Activated CD4-positive, alpha-beta T cell treated with anti-CD3 and anti-CD28 coated beads, Interleukin-2, amount 50 U/mL, for 4 hours (primary cell): Measurements from ENCODE around the gene SORCS3.

Experiments used
- DNase-seq, 2 experiments: peaks; one replicate each; pipeline ENCODE4 v3.0.0-alpha.2; 2020

Gene SORCS3

DNA sequence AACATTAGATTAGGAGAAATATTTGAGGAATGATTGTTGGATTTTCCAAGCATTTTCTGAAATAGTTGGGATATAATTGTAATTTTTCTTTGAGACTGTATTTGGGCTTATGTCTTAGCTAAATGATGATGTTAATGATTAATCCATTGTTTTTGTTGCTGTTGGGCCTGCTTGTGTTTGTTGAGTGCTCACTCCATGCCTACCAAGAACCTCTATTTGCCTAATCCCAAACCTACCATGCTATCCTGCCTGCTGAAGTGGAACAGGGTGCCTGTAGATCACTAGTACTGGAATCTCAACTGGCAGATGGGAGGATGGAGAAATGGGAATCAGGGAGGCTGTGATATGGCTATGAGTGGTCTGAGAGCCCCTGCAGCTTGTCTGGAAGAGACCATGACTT, 565.5 kb downstream of the SORCS3 start:
- no peak for DNase-seq

- DNase-seq, result no peak
These were observed 566.4 kb downstream of the SORCS3 start for GRCh38 chr10:105207476-105207995.

- DNase-seq, result no peak
These were observed 569.5 kb downstream of the SORCS3 start for GRCh38 chr10:105210546-105210945.

DNA sequence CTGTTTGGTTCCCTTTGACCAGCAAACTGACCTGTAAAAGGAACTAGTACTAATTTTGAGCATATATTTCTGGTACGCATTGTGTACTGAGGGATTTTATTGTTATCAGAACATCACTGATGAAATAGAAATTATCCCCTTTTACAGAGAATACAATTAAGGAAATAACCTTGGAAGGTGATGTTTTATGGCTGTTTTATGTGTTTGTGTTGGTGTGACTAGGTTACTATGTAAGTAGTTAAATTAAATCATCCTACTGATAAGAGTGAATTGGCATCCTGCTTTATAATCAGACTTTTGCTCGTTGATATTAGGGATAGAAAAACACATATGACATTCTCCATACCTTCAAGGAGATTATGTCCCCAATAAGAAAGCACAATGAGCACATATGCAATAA, 596.6 kb downstream of the SORCS3 start:
- DNase-seq, result no peak

- no peak for DNase-seq
These were observed 598.5 kb downstream of the SORCS3 start for GRCh38 chr10:105239311-105240219.

DNA sequence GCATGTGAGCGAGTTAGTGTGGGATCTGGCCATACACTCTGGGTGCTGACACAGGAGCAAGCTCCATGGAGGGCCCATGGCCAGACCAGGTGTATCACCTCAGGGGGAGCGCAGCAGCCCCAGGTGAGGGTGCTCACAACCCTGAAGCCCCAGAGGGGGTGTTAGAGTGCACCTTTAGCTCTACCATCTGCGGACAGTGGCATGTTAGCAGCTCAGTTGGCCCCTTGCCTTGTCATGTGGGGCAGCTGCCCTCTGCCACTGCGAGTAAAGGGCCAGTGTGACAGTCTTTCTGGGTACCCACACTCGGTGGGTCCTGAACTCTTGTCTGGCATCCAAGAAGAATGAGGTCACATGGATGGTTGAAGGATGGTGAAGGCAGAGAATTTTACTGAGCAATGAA, 600.2 kb downstream of the SORCS3 start:
- no peak for DNase-seq

GRCh38 chr10:105243381-105243780, 602.3 kb downstream of the SORCS3 start:
- DNase-seq, result no peak

GRCh38 chr10:105243825-105244224, 602.7 kb downstream of the SORCS3 start:
- no peak for DNase-seq

GRCh38 chr10:105247831-105248499, 606.9 kb downstream of the SORCS3 start:
- no peak for DNase-seq

DNA sequence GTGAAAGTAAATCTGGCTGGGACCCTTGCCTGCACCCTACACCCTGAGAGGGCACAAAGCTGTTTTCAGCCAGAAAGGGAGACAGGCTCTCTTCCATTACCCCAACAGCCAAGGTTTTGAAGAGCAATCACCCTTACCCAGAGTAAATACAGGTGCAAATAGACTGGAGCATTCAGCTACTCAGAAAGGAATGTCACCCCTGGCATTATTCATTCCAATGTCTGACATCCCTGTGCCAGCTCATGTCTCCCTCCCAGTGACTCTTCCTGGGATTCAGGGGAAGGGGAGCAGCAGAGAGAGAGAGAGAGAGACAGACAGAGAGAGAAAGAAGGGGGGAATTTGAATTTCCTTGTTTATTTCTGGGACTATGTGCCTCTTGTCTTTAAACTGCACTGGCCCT, 611.8 kb downstream of the SORCS3 start:
- DNase-seq, result no peak

DNA sequence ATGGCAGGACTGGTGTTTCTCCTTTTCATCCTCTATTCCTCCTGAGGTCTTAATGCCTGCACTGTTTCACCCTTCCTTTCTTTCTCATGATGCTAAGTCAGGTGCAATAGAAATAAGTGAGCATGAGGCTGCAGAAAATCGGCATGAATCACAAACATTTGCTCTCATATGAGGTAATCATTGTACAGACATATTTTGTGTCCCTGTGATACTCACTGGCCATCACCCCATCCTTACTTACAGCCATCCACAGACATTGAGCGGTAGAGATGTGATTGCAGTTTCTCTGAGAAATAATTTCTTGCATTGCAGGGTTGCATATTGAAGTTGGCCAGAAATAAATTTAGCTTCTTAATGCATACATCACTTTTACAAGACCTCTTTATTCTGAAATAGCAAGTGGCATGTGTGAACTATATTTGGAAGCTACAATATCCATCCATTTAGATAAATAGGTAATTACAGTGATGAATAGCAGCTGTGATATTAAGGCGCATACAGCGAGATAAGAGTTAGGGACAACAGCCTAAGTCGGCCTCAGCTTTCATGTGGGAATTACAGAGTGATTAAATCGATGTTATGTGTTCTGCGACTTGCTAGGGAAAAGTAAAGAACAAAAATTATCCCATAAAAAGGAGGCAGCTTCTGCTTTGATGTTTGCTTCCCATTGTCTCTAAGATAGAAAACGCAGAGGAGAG, 612.6 kb downstream of the SORCS3 start:
- DNase-seq, result no peak

DNA sequence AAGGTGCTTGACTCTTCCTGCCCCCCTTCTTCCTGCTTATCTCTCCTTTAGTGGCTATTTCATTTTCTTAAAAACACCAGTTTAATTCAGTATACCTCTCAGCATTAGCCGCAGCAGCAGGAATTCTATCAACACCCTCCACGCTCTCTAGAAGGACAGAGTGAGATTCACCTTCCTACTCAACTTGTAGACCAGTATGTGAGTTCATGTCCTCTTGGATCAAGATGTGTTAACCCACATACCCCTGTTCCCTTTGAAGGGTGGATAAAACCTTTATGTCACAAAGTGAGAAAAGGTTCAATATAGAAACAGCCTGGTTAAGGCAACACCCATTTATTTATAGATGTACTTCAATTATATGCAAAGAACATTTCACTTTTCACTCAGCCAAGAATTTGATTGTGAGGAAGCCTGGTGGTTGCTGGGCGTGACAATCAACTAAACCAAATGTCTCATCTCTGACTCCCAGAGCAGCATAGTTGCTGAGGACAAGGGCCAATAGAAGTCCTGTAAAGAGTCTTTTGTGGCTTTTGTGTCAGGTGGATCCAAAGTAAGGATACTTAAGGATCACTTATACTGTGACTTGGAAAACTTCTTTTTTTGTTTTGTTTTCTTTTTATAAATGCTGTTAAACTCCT, 617.1 kb downstream of the SORCS3 start:
- no peak for DNase-seq

GRCh38 chr10:105258674-105259065, 617.6 kb downstream of the SORCS3 start:
- no peak for DNase-seq

- DNase-seq, result no peak
These were observed 618.1 kb downstream of the SORCS3 start for GRCh38 chr10:105259201-105259600.

GRCh38 chr10:105262666-105263065, 621.6 kb downstream of the SORCS3 start:
- DNase-seq, result no peak

DNA sequence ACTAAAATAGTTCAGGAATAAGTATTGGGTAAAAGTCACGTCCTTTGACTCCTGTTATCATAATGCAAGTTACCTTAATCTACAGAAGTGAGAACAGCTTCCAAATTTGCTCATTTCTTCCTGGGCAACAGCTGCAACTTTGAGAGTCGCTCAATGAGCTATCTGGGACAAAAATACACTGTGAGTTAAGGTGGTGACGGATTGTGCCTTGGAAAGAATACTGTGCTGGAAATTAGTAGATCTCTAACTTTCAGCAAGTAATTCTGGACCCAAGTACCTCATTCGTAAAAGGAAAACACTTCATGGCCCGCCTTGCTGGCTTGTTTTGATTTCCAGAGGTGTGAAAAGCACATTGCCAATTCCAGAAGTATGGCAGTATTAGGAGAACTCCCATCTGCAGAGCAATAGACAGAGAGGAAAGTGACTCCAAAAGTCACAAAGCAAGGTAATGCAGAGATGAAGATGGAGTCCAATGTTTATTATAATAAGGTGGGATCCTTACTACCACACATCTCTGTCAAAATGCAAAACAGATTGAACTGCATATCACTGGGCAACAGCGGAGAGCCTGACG, 626.0 kb downstream of the SORCS3 start:
- no peak for DNase-seq

DNA sequence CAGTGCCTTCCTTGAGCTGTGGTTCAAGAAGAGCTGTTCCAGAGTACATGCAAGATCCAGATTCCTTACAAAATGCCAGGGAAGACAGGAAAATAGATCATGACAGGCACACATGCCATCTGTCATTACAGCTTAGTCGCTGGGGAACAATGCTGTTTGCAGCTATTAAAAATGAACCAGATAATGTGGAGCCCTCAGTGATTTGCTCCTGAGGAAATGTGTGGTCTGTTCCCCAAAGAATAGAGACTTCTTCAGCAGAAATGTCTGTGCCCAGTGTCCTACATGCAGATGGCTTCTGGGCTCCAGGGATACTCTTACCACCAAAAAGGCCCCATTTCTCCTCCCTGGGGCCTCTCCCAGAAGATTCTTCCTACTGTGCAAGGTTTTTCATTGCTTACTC, 627.9 kb downstream of the SORCS3 start:
- no peak for DNase-seq

DNA sequence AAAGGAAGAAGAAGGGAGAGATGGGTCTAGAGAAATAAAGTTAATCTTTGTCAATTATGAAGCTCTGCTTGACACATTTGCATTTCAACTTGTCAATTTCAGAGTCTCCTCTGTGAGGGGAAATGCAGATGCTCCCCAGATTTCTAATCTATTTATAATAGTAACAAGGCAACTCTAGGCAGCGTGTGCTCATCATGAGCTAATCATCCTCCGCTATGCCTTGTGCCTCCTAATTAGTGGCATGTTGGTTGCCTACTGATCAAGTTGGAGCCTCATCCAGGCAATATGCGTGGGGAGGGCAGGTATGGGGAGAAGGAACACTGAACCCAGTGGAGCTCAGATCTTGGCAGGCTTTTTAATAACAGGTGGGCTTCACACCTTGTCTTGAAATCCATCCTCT, 628.6 kb downstream of the SORCS3 start:
- DNase-seq, result no peak

DNA sequence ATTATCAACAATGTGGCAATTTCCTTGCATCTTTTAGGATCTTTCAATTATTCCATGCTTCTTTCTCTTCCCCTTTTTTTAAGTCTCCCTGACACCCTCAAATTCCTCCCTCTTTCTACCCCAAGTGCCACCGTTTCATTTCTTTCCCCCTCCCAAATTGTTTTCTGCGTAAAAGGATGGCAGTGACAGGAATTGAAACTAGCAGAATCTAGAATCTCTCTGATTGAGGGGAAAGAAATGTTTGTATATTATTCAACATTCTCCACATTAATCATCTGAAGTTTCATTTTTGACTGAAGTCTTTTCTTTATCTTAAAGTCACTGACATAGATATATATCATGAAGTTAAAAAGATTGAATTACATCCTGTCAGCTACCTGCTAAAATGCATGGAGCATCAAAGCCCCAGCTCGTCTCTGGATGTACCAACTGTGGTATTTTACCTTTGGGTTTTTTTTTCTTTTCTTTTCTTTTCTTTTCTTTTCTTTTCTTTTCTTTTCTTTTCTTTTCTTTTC, 633.5 kb downstream of the SORCS3 start:
- no peak for DNase-seq

DNA sequence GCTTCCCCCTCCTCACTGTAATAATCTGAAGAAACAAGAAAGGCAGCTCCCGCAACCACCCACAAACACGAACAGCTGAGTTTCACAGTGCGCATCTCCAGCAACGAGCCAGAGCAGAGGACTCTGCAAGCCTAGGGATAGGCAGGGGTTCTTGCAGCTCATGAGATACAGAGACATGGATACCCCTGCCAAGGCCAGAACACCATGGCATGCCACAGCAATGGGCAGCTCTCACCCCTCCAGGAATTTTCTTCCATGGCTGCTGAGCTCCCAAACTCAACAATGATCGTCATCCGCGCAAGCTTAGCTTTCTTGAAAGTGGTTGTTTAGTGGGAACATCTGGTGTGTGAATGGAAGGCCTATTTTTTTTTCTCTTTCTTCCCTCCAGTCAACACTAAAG, 637.3 kb downstream of the SORCS3 start:
- no peak for DNase-seq

- no peak for DNase-seq
These were observed 638.0 kb downstream of the SORCS3 start for GRCh38 chr10:105279101-105279500.

- no peak for DNase-seq
These were observed 639.8 kb downstream of the SORCS3 start for GRCh38 chr10:105280895-105281294.
